Colonic mucosa (tissue), 4 donors: ENCODE measurements around the gene KDM4C. TPM values are rescaled to one million over a fixed set of nuclear protein-coding genes. Genes with fewer than 3 reads are reported as not detected.

Experiments used
- DNase-seq: peaks from one replicate; pipeline ENCODE4 v3.0.0-alpha.2; 2020
- H3K27ac ChIP-seq: fragments of 200-600 bp; one replicate; pipeline ENCODE4 v1.8.0; 2021
- H3K27me3 ChIP-seq: fragments of 200-600 bp; one replicate; pipeline ENCODE4 v1.8.0; 2021
- H3K36me3 ChIP-seq: fragments of 200-600 bp; one replicate; pipeline ENCODE4 v1.8.0; 2021
- H3K4me1 ChIP-seq: fragments of 200-600 bp; one replicate; pipeline ENCODE4 v1.8.0; 2021; ENCODE audit warnings: mild to moderate bottlenecking
- H3K4me3 ChIP-seq: fragments of 200-600 bp; one replicate; pipeline ENCODE4 v1.8.0; 2021
- H3K9ac ChIP-seq, 2 donors: one replicate each; pipeline ENCODE4 v1.7.0; 2013; ENCODE audit warnings: control low read depth in 2 of 2, low read depth in 2 of 2, low read length in 2 of 2
- H3K9me3 ChIP-seq: fragments of 200-600 bp; one replicate; pipeline ENCODE4 v1.8.0; 2021
- CTCF ChIP-seq: fragments of 200-600 bp; IDR thresholded peaks from one replicate; pipeline ENCODE4 v1.8.0; 2022; ENCODE audit warnings: antibody characterized with exemption, mild to moderate bottlenecking
- intact Hi-C: fragments of 100-400 bp; cut with DNase I; formaldehyde crosslinking; loops from one replicate; pipeline ENCODE4 v1.14.1; 2022
- total RNA-seq, 2 donors: library from RNA; stranded (reverse); fragmentation: NEBNext Ultra II Directional in 1 of 2; extraction: Animal tissue kit (Norgen Biotek cat#: 25700) in 1 of 2; gene quantifications; one replicate each; pipeline ENCODE4 v1.2.1, GENCODE V29; 2021
- donor health status: healthy.
- donor health status: DM: no; HTN: no; CAD: no.
- donor health status: DM: no; HTN: no; CAD: no.

KDM4C gene
- total RNA-seq, 2 donors from 2014 or later: 37.3 to 42.0 TPM

DNA sequence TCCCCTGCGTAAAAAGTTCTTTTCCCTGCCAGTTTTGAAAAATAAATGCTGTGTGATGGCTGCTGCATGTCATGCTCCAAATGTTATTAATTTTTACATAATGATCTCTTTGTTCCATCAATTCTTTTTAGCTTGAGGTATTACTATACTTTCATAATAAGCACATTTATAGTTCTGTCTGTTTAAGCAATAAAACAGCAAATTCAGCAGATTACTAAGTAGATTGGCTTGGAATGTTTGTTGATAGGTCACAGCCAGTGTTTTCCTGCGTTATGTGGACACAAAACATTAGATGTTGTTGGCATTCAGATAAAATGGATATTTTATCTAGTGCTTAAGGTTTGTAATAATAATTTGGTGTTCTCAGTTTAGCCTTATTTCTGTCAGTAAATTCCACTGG is 242.0 kb downstream of the KDM4C start:
- Histone ChIP-seq H3K4me1 (no peaks in the 10 kb centered on the region), H3K27me3 (no peaks in the 10 kb centered on the region), H3K9me3 (no peaks in the 10 kb centered on the region), H3K9ac (no peak overlapping the region), H3K4me3 (no peak overlapping the region), H3K36me3 (no peaks in the 10 kb centered on the region), H3K27ac (no peak overlapping the region)
- no peak for TF ChIP-seq CTCF
- DNase-seq: no peak
- intact Hi-C loops: no loop called here

GRCh38 chr9:7001571-7001970 is 243.8 kb downstream of the KDM4C start:
- Histone ChIP-seq H3K9me3 (no peaks in the 10 kb centered on the region), H3K4me3 (no peak overlapping the region), H3K27ac (no peak overlapping the region), H3K36me3 (no peaks in the 10 kb centered on the region), H3K27me3 (no peaks in the 10 kb centered on the region), H3K9ac (no peak overlapping the region), H3K4me1 (no peaks in the 10 kb centered on the region)
- intact Hi-C loops: no loop called here
- DNase-seq: no peak
- TF ChIP-seq CTCF: no peak

- no peak for DNase-seq
- Histone ChIP-seq H3K4me1 (no peaks in the 10 kb centered on the region), H3K27ac (no peak overlapping the region), H3K36me3 (no peaks in the 10 kb centered on the region), H3K27me3 (no peaks in the 10 kb centered on the region), H3K9me3 (no peaks in the 10 kb centered on the region), H3K9ac (no peak overlapping the region), H3K4me3 (no peak overlapping the region)
- no peak for TF ChIP-seq CTCF
- intact Hi-C loops: no loop called here
Observed at GRCh38 chr9:7003861-7004260, 246.1 kb downstream of the KDM4C start.

GRCh38 chr9:7006417-7006816 is 248.6 kb downstream of the KDM4C start:
- no peaks in the 10 kb centered on the region for H3K36me3 ChIP-seq
- TF ChIP-seq CTCF: no peak
- no peak overlapping the region for H3K9ac ChIP-seq
- no peak overlapping the region for H3K4me3 ChIP-seq
- no peaks in the 10 kb centered on the region for H3K4me1 ChIP-seq
- H3K27ac ChIP-seq: no peak overlapping the region
- DNase-seq: no peak
- no peaks in the 10 kb centered on the region for H3K27me3 ChIP-seq
- H3K9me3 ChIP-seq: no peaks in the 10 kb centered on the region
- intact Hi-C loops: no loop called here

GRCh38 chr9:7008411-7008810 is 250.6 kb downstream of the KDM4C start:
- H3K4me1 ChIP-seq: no peaks in the 10 kb centered on the region
- no peak overlapping the region for H3K4me3 ChIP-seq
- no peak for DNase-seq
- TF ChIP-seq CTCF: no peak
- no peaks in the 10 kb centered on the region for H3K27me3 ChIP-seq
- H3K36me3 ChIP-seq: no peaks in the 10 kb centered on the region
- H3K27ac ChIP-seq: no peak overlapping the region
- H3K9me3 ChIP-seq: no peaks in the 10 kb centered on the region
- intact Hi-C loops: no loop called here
- H3K9ac ChIP-seq: no peak overlapping the region

DNA sequence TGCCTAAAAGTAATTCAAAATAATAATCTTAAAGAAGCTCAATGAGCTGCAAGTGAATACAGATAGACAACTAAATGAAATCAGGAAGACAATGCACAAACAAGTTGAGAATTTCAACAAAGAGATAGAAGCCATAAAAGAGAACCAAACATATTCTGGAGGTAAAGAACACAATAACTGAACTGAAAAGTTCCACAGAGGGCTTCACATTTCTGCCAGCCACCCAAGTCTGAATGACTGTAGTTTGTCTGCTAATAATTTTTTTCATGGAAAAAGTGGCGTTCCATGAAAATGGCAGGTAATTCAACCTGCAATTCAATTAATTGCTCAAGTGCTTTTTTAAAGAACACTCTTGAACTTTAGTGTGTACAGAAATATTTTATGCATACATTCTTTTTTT is 251.3 kb downstream of the KDM4C start:
- Histone ChIP-seq H3K9me3 (no peaks in the 10 kb centered on the region), H3K4me1 (no peaks in the 10 kb centered on the region), H3K4me3 (no peak overlapping the region), H3K9ac (no peak overlapping the region), H3K27ac (no peak overlapping the region), H3K27me3 (no peaks in the 10 kb centered on the region), H3K36me3 (no peaks in the 10 kb centered on the region)
- intact Hi-C loops: no loop called here
- TF ChIP-seq CTCF: no peak
- DNase-seq: no peak
